Activated CD4-positive, alpha-beta T cell treated with anti-CD3 and anti-CD28 coated beads for 36 hours (primary cell): ENCODE results near the gene ZMIZ1. TPM values are rescaled to one million over a fixed set of nuclear protein-coding genes. Genes with fewer than 3 reads are reported as not detected.

Experiments
- ATAC-seq: fragments of 200-7000 bp; cut with Tn5 transposase; one replicate; pipeline ENCODE4 v1.10.0; 2021; ENCODE audit warnings: mild to moderate bottlenecking, moderate library complexity
- CTCF ChIA-PET: fragments of 350-600 bp; sonication (Branson Sonifier 250); formaldehyde crosslinking; loops from one replicate; lab custom pipeline; 2021; ENCODE audit warnings: antibody characterized with exemption; lab: Charles Lee
- POLR2A ChIA-PET: fragments of 350-600 bp; sonication (Branson Sonifier 250); formaldehyde crosslinking; loops from one replicate; lab custom pipeline; 2021; ENCODE audit warnings: antibody characterized with exemption, inconsistent platforms; lab: Charles Lee
- DNase-seq: peaks from one replicate; pipeline ENCODE4 v3.0.0-alpha.2; 2020
- H3K27ac Mint-ChIP-seq: one replicate; pipeline ENCODE4 v1.8.0; 2021; ENCODE audit warnings: mixed read lengths
- H3K27me3 Mint-ChIP-seq: one replicate; pipeline ENCODE4 v1.8.0; 2021; ENCODE audit warnings: mixed read lengths
- H3K36me3 Mint-ChIP-seq: one replicate; pipeline ENCODE4 v1.8.0; 2021; ENCODE audit warnings: low read depth, mixed read lengths
- H3K4me1 Mint-ChIP-seq: one replicate; pipeline ENCODE4 v1.8.0; 2021; ENCODE audit warnings: mixed read lengths
- H3K4me3 Mint-ChIP-seq: one replicate; pipeline ENCODE4 v1.8.0; 2021; ENCODE audit warnings: mild to moderate bottlenecking, moderate library complexity, mixed read lengths
- H3K9me3 Mint-ChIP-seq: one replicate; pipeline ENCODE4 v1.8.0; 2021; ENCODE audit warnings: low read depth, mixed read lengths
- intact Hi-C, 2 experiments: fragments of 100-400 bp; cut with DNase I in 1 of 2; cut with micrococcal nuclease in 1 of 2; formaldehyde crosslinking; loops; one replicate each; pipeline versions ENCODE4 v1.14.2 to v1.15.1; 2022 to 2024; cut with DNase I, micrococcal nuclease
- total RNA-seq, 2 experiments: library from RNA; stranded (reverse); gene quantifications; one replicate each; pipeline ENCODE4 v1.2.3, GENCODE V29; 2021

Gene ZMIZ1
- total RNA-seq, 2 experiments from 2014 or later = 33.9 to 34.3 TPM

DNA sequence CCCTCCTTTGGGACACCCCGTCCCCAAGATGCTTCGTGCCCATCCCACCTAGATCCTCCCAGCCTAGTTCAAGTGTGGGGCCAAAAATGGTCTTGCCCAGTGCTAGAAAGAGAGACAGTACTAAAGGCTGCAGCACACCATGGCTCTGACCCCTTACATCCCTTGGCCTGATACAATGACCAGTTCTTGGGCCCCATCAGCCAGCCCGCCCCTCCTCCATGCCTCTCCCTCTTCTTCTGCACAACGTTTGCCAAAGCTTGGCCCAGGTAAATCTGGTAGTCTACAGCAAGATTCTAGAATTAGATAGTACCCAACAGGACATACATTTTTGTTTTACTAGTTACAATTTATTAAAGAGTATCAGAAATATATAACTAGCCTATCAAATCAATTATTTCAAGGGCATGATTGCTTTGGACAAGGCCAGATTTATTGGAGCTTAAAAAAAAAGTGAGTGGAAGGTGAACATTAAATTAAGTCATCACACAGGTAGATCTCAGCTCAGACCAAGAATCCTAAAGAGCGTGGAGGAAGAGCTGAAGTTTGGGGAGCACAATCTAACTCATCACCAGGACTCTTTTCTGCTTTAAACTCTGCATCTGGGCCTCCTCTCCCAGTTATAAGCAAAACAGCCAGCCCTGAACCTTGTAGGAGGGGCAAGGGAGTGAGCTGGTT, 69.8 kb downstream of the ZMIZ1 start:
- CTCF ChIA-PET = interaction anchor here (0.5 to 0.7 kb wide), 2 partner anchors 10 to 38 kb away, joined by 3 read pairs; no protein-coding TSS in a partner anchor

GRCh38 chr10:79139124-79139835, 70.5 kb downstream of the ZMIZ1 start:
- POLR2A ChIA-PET = no interaction called here
- no peaks in the 10 kb centered on the region for H3K27me3 Mint-ChIP-seq
- CTCF ChIA-PET = interaction anchor here (0.7 kb wide), 1 partner anchor 38 kb away, joined by 3 read pairs; no protein-coding TSS in a partner anchor
- intact Hi-C loops = no loop called here
- no peaks in the 10 kb centered on the region for H3K36me3 Mint-ChIP-seq
- H3K27ac Mint-ChIP-seq = no peak overlapping the region
- no peaks in the 10 kb centered on the region for H3K9me3 Mint-ChIP-seq
- DNase-seq (no peak), ATAC-seq (no peak)
- H3K4me1 Mint-ChIP-seq = peaks cover 33% of the 10 kb centered on the region
- H3K4me3 Mint-ChIP-seq = no peak overlapping the region

More for the DNA sequence above, 69.8 kb downstream of the ZMIZ1 start:
- Mint-ChIP-seq H3K27ac (peak overlapping the region; percentile 41), H3K27me3 (no peaks in the 10 kb centered on the region), H3K9me3 (no peaks in the 10 kb centered on the region), H3K4me1 (peaks cover 30% of the 10 kb centered on the region), H3K36me3 (no peaks in the 10 kb centered on the region), H3K4me3 (no peak overlapping the region)
- POLR2A ChIA-PET = no interaction called here
- intact Hi-C loops = no loop called here
- ATAC-seq = no peak
- DNase-seq = no peak

DNA sequence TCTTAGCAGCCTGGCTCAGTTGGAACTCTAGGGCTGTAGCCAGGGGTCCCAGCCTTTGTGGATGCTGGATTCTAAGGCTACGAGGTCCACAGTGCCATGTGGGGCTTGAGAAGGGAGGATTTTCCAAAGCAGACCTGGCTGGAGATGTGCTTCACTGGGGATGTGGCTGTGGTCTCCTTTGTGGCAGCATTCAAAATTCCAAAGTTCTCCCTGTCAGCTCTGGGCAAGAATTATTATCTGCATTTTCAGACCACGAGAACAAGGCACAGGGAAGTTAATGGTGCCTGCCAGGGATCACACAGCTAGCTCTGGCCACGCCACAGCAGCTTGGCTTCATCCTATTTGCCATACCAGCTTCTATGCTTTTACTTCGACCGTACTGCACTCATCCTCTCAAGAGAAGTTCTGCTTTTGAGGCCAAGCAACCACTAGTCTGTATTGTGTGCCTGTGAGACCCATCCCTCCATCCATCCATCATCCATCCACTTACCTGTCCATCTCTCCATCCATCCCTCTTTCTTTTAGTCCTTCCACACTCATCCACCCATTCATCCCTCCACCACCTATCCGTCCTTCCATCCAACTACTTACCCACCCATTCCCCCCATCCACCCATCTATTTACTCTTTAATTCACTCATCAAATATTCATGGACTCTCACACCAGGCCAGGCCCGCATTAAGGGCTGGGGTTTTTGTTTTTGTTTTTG, 71.5 kb downstream of the ZMIZ1 start:
- H3K9me3 Mint-ChIP-seq = no peaks in the 10 kb centered on the region
- H3K27ac Mint-ChIP-seq = no peak overlapping the region
- intact Hi-C loops = no loop called here
- no peak overlapping the region for H3K4me3 Mint-ChIP-seq
- DNase-seq (no peak), ATAC-seq (no peak)
- no peaks in the 10 kb centered on the region for H3K36me3 Mint-ChIP-seq
- POLR2A ChIA-PET = no interaction called here
- no peaks in the 10 kb centered on the region for H3K27me3 Mint-ChIP-seq
- CTCF ChIA-PET = no interaction called here
- peaks cover 42% of the 10 kb centered on the region for H3K4me1 Mint-ChIP-seq

- H3K4me1 Mint-ChIP-seq = peaks cover 43% of the 10 kb centered on the region
- H3K4me3 Mint-ChIP-seq = no peak overlapping the region
- no peaks in the 10 kb centered on the region for H3K9me3 Mint-ChIP-seq
- ChIA-PET CTCF (interaction anchor here (2.7 kb wide), 1 partner anchor 54 kb away, joined by 9 read pairs; no protein-coding TSS in a partner anchor), POLR2A (no interaction called here)
- no peak for DNase-seq
- H3K36me3 Mint-ChIP-seq = no peaks in the 10 kb centered on the region
- ATAC-seq = no peak
- H3K27me3 Mint-ChIP-seq = no peaks in the 10 kb centered on the region
- intact Hi-C loops = no loop called here
- no peak overlapping the region for H3K27ac Mint-ChIP-seq
These were observed 72.1 kb downstream of the ZMIZ1 start for GRCh38 chr10:79140855-79141254.

GRCh38 chr10:79142064-79142491, 73.3 kb downstream of the ZMIZ1 start:
- no peak overlapping the region for H3K27ac Mint-ChIP-seq
- CTCF ChIA-PET = interaction anchor here (2.7 kb wide), 1 partner anchor 53 kb away, joined by 9 read pairs; no protein-coding TSS in a partner anchor

GRCh38 chr10:79142522-79143309, 74.0 kb downstream of the ZMIZ1 start:
- Mint-ChIP-seq H3K27me3 (no peaks in the 10 kb centered on the region), H3K27ac (no peak overlapping the region), H3K4me1 (peaks cover 44% of the 10 kb centered on the region), H3K9me3 (no peaks in the 10 kb centered on the region), H3K4me3 (no peak overlapping the region), H3K36me3 (no peaks in the 10 kb centered on the region)
- ATAC-seq (no peak), DNase-seq (no peak)
- CTCF ChIA-PET = interaction anchor here (2.7 kb wide), 1 partner anchor 52 kb away, joined by 9 read pairs; no protein-coding TSS in a partner anchor
- intact Hi-C loops = no loop called here
- POLR2A ChIA-PET = interaction anchor here (0.6 to 0.8 kb wide), 2 partner anchors 42 to 91 kb away, joined by 3 read pairs; no protein-coding TSS in a partner anchor

More at GRCh38 chr10:79142064-79142491, 73.3 kb downstream of the ZMIZ1 start:
- Mint-ChIP-seq H3K36me3 (no peaks in the 10 kb centered on the region), H3K4me1 (peaks cover 44% of the 10 kb centered on the region), H3K9me3 (no peaks in the 10 kb centered on the region), H3K27me3 (no peaks in the 10 kb centered on the region), H3K4me3 (no peak overlapping the region)
- POLR2A ChIA-PET = interaction anchor here (0.8 kb wide), 1 partner anchor 90 kb away, joined by 3 read pairs; no protein-coding TSS in a partner anchor
- intact Hi-C loops = no loop called here
- no peak for ATAC-seq
- DNase-seq = no peak

- ATAC-seq = no peak
These were observed 75.1 kb downstream of the ZMIZ1 start for GRCh38 chr10:79143879-79144278.

GRCh38 chr10:79144351-79145173, 75.8 kb downstream of the ZMIZ1 start:
- H3K27ac Mint-ChIP-seq = peak overlapping the region; percentile 49
- ChIA-PET CTCF (no interaction called here), POLR2A (no interaction called here)
- H3K4me3 Mint-ChIP-seq = no peak overlapping the region
- no peak for DNase-seq
- H3K9me3 Mint-ChIP-seq = no peaks in the 10 kb centered on the region
- H3K4me1 Mint-ChIP-seq = peaks cover 42% of the 10 kb centered on the region
- intact Hi-C loops = no loop called here
- no peaks in the 10 kb centered on the region for H3K36me3 Mint-ChIP-seq
- no peaks in the 10 kb centered on the region for H3K27me3 Mint-ChIP-seq
- ATAC-seq = no peak

More at GRCh38 chr10:79143879-79144278, 75.1 kb downstream of the ZMIZ1 start:
- CTCF ChIA-PET = no interaction called here
- Mint-ChIP-seq H3K36me3 (no peaks in the 10 kb centered on the region), H3K27ac (no peak overlapping the region), H3K27me3 (no peaks in the 10 kb centered on the region), H3K9me3 (no peaks in the 10 kb centered on the region), H3K4me3 (no peak overlapping the region), H3K4me1 (peaks cover 37% of the 10 kb centered on the region)
- DNase-seq = no peak
- POLR2A ChIA-PET = no interaction called here
- intact Hi-C loops = no loop called here

GRCh38 chr10:79145174-79145483, 76.4 kb downstream of the ZMIZ1 start:
- intact Hi-C loops = no loop called here
- Mint-ChIP-seq H3K27me3 (no peaks in the 10 kb centered on the region), H3K4me3 (no peak overlapping the region), H3K36me3 (no peaks in the 10 kb centered on the region), H3K9me3 (no peaks in the 10 kb centered on the region), H3K27ac (peak overlapping the region; percentile 49), H3K4me1 (peaks cover 44% of the 10 kb centered on the region)
- ChIA-PET CTCF (no interaction called here), POLR2A (no interaction called here)
- ATAC-seq = no peak
- DNase-seq = no peak
